NCI-H1105 (cell line): ENCODE results near the gene PPP1R37.
"Not testable (repeated sequence)": the region's sequence is repeated elsewhere in the genome, so short reads cannot be mapped to it uniquely, and the experiment has no call there.

Experiments used
- DNase-seq: peaks from one replicate; lab custom pipeline; 2025; lab: John Stamatoyannopoulos, UW

Gene PPP1R37

GRCh38 chr19:45115809-45116615 lies 23.0 kb downstream of the PPP1R37 start:
- no peak for DNase-seq

- no peak for DNase-seq
Measured at GRCh38 chr19:45117167-45117594, 24.2 kb downstream of the PPP1R37 start.

- no peak for DNase-seq
Measured at GRCh38 chr19:45117671-45118070, 24.7 kb downstream of the PPP1R37 start.

- no peak for DNase-seq
Measured at GRCh38 chr19:45118106-45118505, 25.1 kb downstream of the PPP1R37 start.

GRCh38 chr19:45118591-45119355 lies 25.8 kb downstream of the PPP1R37 start:
- DNase-seq: not testable (repeated sequence)

GRCh38 chr19:45119582-45119981 lies 26.6 kb downstream of the PPP1R37 start:
- DNase-seq: no peak

- no peak for DNase-seq
Measured at GRCh38 chr19:45121827-45122345, 28.9 kb downstream of the PPP1R37 start.

GRCh38 chr19:45122832-45123231 lies 29.9 kb downstream of the PPP1R37 start:
- no peak for DNase-seq

- DNase-seq: no peak
Measured at GRCh38 chr19:45123440-45123850, 30.5 kb downstream of the PPP1R37 start.

GRCh38 chr19:45124021-45124420 lies 31.0 kb downstream of the PPP1R37 start:
- no peak for DNase-seq

- no peak for DNase-seq
Measured at GRCh38 chr19:45125360-45125759, 32.4 kb downstream of the PPP1R37 start.

GRCh38 chr19:45125975-45126493 lies 33.1 kb downstream of the PPP1R37 start:
- DNase-seq: peak; percentile 14

GRCh38 chr19:45126654-45127053 lies 33.7 kb downstream of the PPP1R37 start:
- DNase-seq: no peak

GRCh38 chr19:45128146-45128545 lies 35.2 kb downstream of the PPP1R37 start:
- no peak for DNase-seq

GRCh38 chr19:45128806-45129205 lies 35.8 kb downstream of the PPP1R37 start:
- no peak for DNase-seq

- no peak for DNase-seq
Measured at GRCh38 chr19:45130236-45130635, 37.3 kb downstream of the PPP1R37 start.

- peak; percentile 95 for DNase-seq
Measured at GRCh38 chr19:45130888-45131615, 38.1 kb downstream of the PPP1R37 start.

- DNase-seq: no peak
Measured at GRCh38 chr19:45133661-45134060, 40.7 kb downstream of the PPP1R37 start.

GRCh38 chr19:45135176-45135885 lies 42.4 kb downstream of the PPP1R37 start:
- no peak for DNase-seq

- DNase-seq: no peak
Measured at GRCh38 chr19:45136507-45137178, 43.7 kb downstream of the PPP1R37 start.
